ENCODE results near the gene DCC.

GRCh38 chr18:53324353-53324752 is 984.4 kb downstream of the DCC start:
- TF ChIP-seq, protein P1, sequence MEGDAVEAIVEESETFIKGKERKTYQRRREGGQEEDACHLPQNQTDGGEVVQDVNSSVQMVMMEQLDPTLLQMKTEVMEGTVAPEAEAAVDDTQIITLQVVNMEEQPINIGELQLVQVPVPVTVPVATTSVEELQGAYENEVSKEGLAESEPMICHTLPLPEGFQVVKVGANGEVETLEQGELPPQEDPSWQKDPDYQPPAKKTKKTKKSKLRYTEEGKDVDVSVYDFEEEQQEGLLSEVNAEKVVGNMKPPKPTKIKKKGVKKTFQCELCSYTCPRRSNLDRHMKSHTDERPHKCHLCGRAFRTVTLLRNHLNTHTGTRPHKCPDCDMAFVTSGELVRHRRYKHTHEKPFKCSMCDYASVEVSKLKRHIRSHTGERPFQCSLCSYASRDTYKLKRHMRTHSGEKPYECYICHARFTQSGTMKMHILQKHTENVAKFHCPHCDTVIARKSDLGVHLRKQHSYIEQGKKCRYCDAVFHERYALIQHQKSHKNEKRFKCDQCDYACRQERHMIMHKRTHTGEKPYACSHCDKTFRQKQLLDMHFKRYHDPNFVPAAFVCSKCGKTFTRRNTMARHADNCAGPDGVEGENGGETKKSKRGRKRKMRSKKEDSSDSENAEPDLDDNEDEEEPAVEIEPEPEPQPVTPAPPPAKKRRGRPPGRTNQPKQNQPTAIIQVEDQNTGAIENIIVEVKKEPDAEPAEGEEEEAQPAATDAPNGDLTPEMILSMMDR (IDR thresholded peaks at IDR 0.05) = no peak
- TF ChIP-seq POLR2A (IDR thresholded peaks at IDR 0.05) (no peak), EP300 (IDR thresholded peaks at IDR 0.05) (no peak)
